H9 (cell line): ENCODE data around the gene CFAP46. TPM values are rescaled to one million over a fixed set of nuclear protein-coding genes. Genes with fewer than 3 reads are reported as not detected.

Source experiments
- DNase-seq: peaks from one replicate; pipeline ENCODE4 v3.0.0-alpha.2; 2017
- H2AFZ ChIP-seq: one replicate; pipeline ENCODE4 v1.6.1; 2013; ENCODE audit warnings: mild to moderate bottlenecking, low read length, control low read depth, moderate library complexity
- H2AK5ac ChIP-seq: 2 replicates; pipeline ENCODE4 v1.6.1; 2013; ENCODE audit warnings: low read length, control low read depth, mixed read lengths; ENCODE audit not compliant: insufficient read length
- H2BK120ac ChIP-seq: one replicate; pipeline ENCODE4 v1.6.1; 2013; ENCODE audit warnings: low read depth, mild to moderate bottlenecking, low read length, control low read depth, inconsistent platforms; ENCODE audit not compliant: poor library complexity, severe bottlenecking
- H2BK12ac ChIP-seq: 2 replicates; pipeline ENCODE4 v1.6.1; 2013; ENCODE audit warnings: low read length, control low read depth, mixed read lengths, low read depth; ENCODE audit not compliant: insufficient read length
- H2BK15ac ChIP-seq: 2 replicates; pipeline ENCODE4 v1.6.1; 2013; ENCODE audit warnings: low read depth, low read length, control low read depth
- H2BK20ac ChIP-seq: one replicate; pipeline ENCODE4 v1.6.1; 2013; ENCODE audit warnings: low read depth, mild to moderate bottlenecking, low read length, control low read depth, inconsistent platforms; ENCODE audit not compliant: poor library complexity, severe bottlenecking
- H2BK5ac ChIP-seq: 2 replicates; pipeline ENCODE4 v1.6.1; 2013; ENCODE audit warnings: low read length, control low read depth, mixed read lengths; ENCODE audit not compliant: insufficient read length
- H3K14ac ChIP-seq: 2 replicates; pipeline ENCODE4 v1.6.1; 2013; ENCODE audit warnings: low read length, control low read depth; ENCODE audit not compliant: insufficient read depth
- H3K18ac ChIP-seq: 2 replicates; pipeline ENCODE4 v1.6.1; 2013; ENCODE audit warnings: low read depth, mild to moderate bottlenecking, mixed read lengths, low read length, control low read depth; ENCODE audit not compliant: insufficient read length
- H3K23ac ChIP-seq: 2 replicates; pipeline ENCODE4 v1.6.1; 2013; ENCODE audit warnings: low read length, control low read depth, mixed read lengths, low read depth; ENCODE audit not compliant: insufficient read length
- H3K23me2 ChIP-seq: 2 replicates; pipeline ENCODE4 v1.6.1; 2013; ENCODE audit warnings: low read depth, mild to moderate bottlenecking, mixed read lengths, low read length, control low read depth; ENCODE audit not compliant: insufficient read length, poor library complexity, severe bottlenecking
- H3K27ac ChIP-seq: 2 replicates; pipeline ENCODE4 v1.5.1; 2013; ENCODE audit warnings: low read length, control low read depth, mixed read lengths, low read depth; ENCODE audit not compliant: insufficient read length
- H3K27me3 ChIP-seq: 2 replicates; pipeline ENCODE4 v1.6.1; 2013; ENCODE audit warnings: low read length, control low read depth, inconsistent platforms; ENCODE audit not compliant: insufficient read depth
- H3K4ac ChIP-seq: 2 replicates; pipeline ENCODE4 v1.6.1; 2013; ENCODE audit warnings: low read depth, mild to moderate bottlenecking, control low read depth, inconsistent platforms, low read length, moderate library complexity
- H3K4me1 ChIP-seq: 2 replicates; pipeline ENCODE4 v1.6.1; 2013; ENCODE audit warnings: low read length, control low read depth, inconsistent platforms; ENCODE audit not compliant: insufficient read depth
- H3K4me2 ChIP-seq: 2 replicates; pipeline ENCODE4 v1.6.1; 2013; ENCODE audit warnings: low read length, control low read depth, mixed read lengths; ENCODE audit not compliant: insufficient read length, insufficient read depth
- H3K56ac ChIP-seq: 2 replicates; pipeline ENCODE4 v1.6.1; 2013; ENCODE audit warnings: low read depth, mild to moderate bottlenecking, mixed read lengths, low read length, control low read depth; ENCODE audit not compliant: insufficient read length
- H3K79me1 ChIP-seq: 2 replicates; pipeline ENCODE4 v1.6.1; 2013; ENCODE audit warnings: low read depth, mild to moderate bottlenecking, moderate library complexity, low read length, control low read depth, inconsistent platforms; ENCODE audit not compliant: insufficient read depth, poor library complexity, severe bottlenecking
- H3K79me2 ChIP-seq: 2 replicates; pipeline ENCODE4 v1.6.1; 2013; ENCODE audit warnings: low read length, control low read depth, inconsistent platforms; ENCODE audit not compliant: insufficient read depth
- H3K9ac ChIP-seq: 2 replicates; pipeline ENCODE4 v1.6.1; 2013; ENCODE audit warnings: low read length, control low read depth, mixed read lengths; ENCODE audit not compliant: insufficient read length; ENCODE audit errors: extremely low read depth
- H3K9me3 ChIP-seq: one replicate; pipeline ENCODE4 v1.6.1; 2013; ENCODE audit warnings: low read depth, low read length, inconsistent platforms; ENCODE audit not compliant: control insufficient read depth
- H3T11ph ChIP-seq: one replicate; pipeline ENCODE4 v1.6.1; 2013; ENCODE audit warnings: mild to moderate bottlenecking, low read length, control low read depth, inconsistent platforms
- H4K20me1 ChIP-seq: one replicate; pipeline ENCODE4 v1.6.1; 2013; ENCODE audit not compliant: control insufficient read depth, insufficient read length, insufficient read depth
- H4K5ac ChIP-seq: 2 replicates; pipeline ENCODE4 v1.6.1; 2013; ENCODE audit warnings: low read depth, mild to moderate bottlenecking, mixed read lengths, low read length, control low read depth; ENCODE audit not compliant: insufficient read length
- H4K8ac ChIP-seq: replicated peaks from 2 replicates; pipeline ENCODE4 v1.6.1; 2013; ENCODE audit warnings: low read length, control low read depth, mixed read lengths, low read depth; ENCODE audit not compliant: insufficient read length
- H4K91ac ChIP-seq: 2 replicates; pipeline ENCODE4 v1.6.1; 2013; ENCODE audit warnings: low read depth, mild to moderate bottlenecking, moderate library complexity, mixed read lengths, low read length, control low read depth; ENCODE audit not compliant: insufficient read length
- H3K27ac Mint-ChIP-seq, 3 experiments: 2 replicates in 2 of 3; 3 replicates in 1 of 3; pipeline ENCODE4 v1.8.0; 2020 to 2021; ENCODE audit warnings: mixed read lengths in 3 of 3, mild to moderate bottlenecking in 1 of 3, moderate library complexity in 1 of 3
- H3K27me3 Mint-ChIP-seq: 2 replicates; pipeline ENCODE4 v1.8.0; 2021; ENCODE audit warnings: low read depth, mild to moderate bottlenecking, moderate library complexity, mixed read lengths
- H3K36me3 Mint-ChIP-seq, 3 experiments: 2 replicates in 2 of 3; 3 replicates in 1 of 3; pipeline ENCODE4 v1.8.0; 2020 to 2021; ENCODE audit warnings: low read depth in 3 of 3, mixed read lengths in 3 of 3; ENCODE audit not compliant: insufficient read depth in 1 of 3
- H3K4me1 Mint-ChIP-seq, 2 experiments: 2 replicates each; pipeline ENCODE4 v1.8.0; 2020; ENCODE audit warnings: mixed read lengths in 2 of 2
- H3K4me3 Mint-ChIP-seq, 2 experiments: 2 replicates in 1 of 2; 3 replicates in 1 of 2; pipeline ENCODE4 v1.8.0; 2020 to 2021; ENCODE audit warnings: mild to moderate bottlenecking in 2 of 2, mixed read lengths in 2 of 2, moderate library complexity in 1 of 2
- H3K9me3 Mint-ChIP-seq, 2 experiments: 2 replicates in 1 of 2; 3 replicates in 1 of 2; pipeline ENCODE4 v1.8.0; 2020; ENCODE audit warnings: mild to moderate bottlenecking in 2 of 2, mixed read lengths in 2 of 2, moderate library complexity in 1 of 2
- CTCF ChIP-seq: fragments of 200-600 bp; sonication (generic); conservative IDR thresholded peaks from 3 replicates; pipeline ENCODE4 v1.8.0; 2021; ENCODE audit warnings: antibody characterized with exemption, mild to moderate bottlenecking
- WGBS: extraction: QIAGEN DNeasy Blood & Tissue Kit; methylation state at CpG from one replicate; pipeline ENCODE4 v1.1.7; 2013; ENCODE audit warnings: missing lambda C conversion rate, low lambda C conversion rate, mixed read lengths; ENCODE audit not compliant: insufficient read length; ENCODE audit errors: extremely low coverage; 5-methylcytosine and 5-hydroxymethylcytosine counted together
- total RNA-seq: library from RNA; stranded (reverse); gene quantifications from 2 replicates; pipeline ENCODE4 v1.2.1, GENCODE V29; 2021

The CFAP46 gene
- total RNA-seq, 1 experiment from 2014 or later: 3.1 TPM

DNA sequence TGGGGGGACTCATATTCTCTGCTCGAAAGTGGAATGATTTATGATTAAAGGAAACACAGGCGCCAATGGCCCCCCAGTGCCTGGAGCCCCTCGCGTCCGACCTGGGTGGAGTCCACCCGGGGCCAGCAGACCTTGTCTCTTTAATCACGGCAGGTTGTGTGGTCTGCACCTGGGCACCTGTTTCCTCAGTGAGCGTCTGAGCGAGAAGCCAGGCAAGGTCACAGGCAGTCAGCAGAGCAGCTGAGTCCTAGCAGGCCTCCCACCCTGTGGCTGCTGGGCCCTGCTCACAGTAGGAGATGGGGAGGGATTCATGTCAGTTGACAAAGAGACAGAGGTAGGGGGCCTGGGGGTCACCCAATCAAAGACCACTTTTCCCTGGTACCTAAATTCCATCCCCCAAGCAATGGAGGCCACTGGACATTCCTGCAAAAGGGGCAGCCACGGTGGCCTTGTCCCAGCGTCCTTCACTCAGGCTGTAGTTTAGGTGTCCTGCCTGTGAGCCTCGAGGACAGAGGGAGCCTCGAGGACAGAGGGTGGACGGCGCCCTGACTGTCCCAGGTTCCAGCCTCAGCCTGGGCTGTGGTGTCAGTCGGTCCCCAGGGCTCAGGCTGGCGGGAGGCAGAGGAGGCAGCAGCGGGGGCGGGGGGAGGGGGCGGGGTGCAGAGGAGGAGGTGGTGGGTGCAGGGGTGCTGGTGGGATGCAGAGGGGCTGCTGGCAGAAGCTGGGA is 49.5 kb upstream of the CFAP46 start:
- no peak overlapping the region for H4K91ac ChIP-seq
- H3K56ac ChIP-seq: no peak overlapping the region
- H2BK5ac ChIP-seq: no peak overlapping the region
- peaks cover 0 to 5% of the 10 kb centered on the region in 2 experiments; a peak in 1 of 4 replicates for H3K4me1 Mint-ChIP-seq
- no peak overlapping the region for H3K9ac ChIP-seq
- H2AK5ac ChIP-seq: no peak overlapping the region
- H3K4me1 ChIP-seq: no peaks in the 10 kb centered on the region
- H3K9me3 ChIP-seq: no peaks in the 10 kb centered on the region
- no peak overlapping the region for H3T11ph ChIP-seq
- H4K5ac ChIP-seq: no peak overlapping the region
- H4K20me1 ChIP-seq: no peaks in the 10 kb centered on the region
- no peak overlapping the region for H2BK15ac ChIP-seq
- H3K79me2 ChIP-seq: no peaks in the 10 kb centered on the region
- peaks cover 0 to 2% of the 10 kb centered on the region in 2 experiments; a peak in 1 of 5 replicates for H3K9me3 Mint-ChIP-seq
- H3K27ac Mint-ChIP-seq: peak overlapping the region in 1 of 3 experiments; percentile 83; a peak in 2 of 7 replicates
- H3K79me1 ChIP-seq: no peaks in the 10 kb centered on the region
- no peaks in the 10 kb centered on the region for H3K36me3 Mint-ChIP-seq
- H3K4me2 ChIP-seq: no peak overlapping the region
- H3K27me3 Mint-ChIP-seq: no peaks in the 10 kb centered on the region; the same call in none of the 2 replicates
- no peak overlapping the region for H4K8ac ChIP-seq
- no peak overlapping the region for H2BK12ac ChIP-seq
- no peak overlapping the region for H2BK20ac ChIP-seq
- no peak overlapping the region for H2AFZ ChIP-seq
- no peak for TF ChIP-seq CTCF
- DNase-seq: no peak
- H3K27ac ChIP-seq: no peak overlapping the region
- peak overlapping the region; percentile 62; the same call in 1 of the 2 replicates for H3K14ac ChIP-seq
- no CpG with 5 or more reads among the region's 20 CpGs for WGBS
- no peak overlapping the region for H3K4ac ChIP-seq
- no peak overlapping the region for H3K23ac ChIP-seq
- H3K23me2 ChIP-seq: no peaks in the 10 kb centered on the region
- H3K18ac ChIP-seq: no peak overlapping the region
- no peak overlapping the region for H2BK120ac ChIP-seq
- no peaks in the 10 kb centered on the region for H3K27me3 ChIP-seq
- H3K4me3 Mint-ChIP-seq: no peak overlapping the region
